Measurements from ENCODE around the gene HYKK. TPM values are rescaled to one million over a fixed set of nuclear protein-coding genes. Genes with fewer than 3 reads are reported as not detected.
"Not testable (repeated sequence)": the region's sequence is repeated elsewhere in the genome, so short reads cannot be mapped to it uniquely, and the experiment has no call there.

Gene HYKK
- total and polyA plus RNA-seq, 4 donors: 2.5 to 5.4 (median 2.9) TPM

DNA sequence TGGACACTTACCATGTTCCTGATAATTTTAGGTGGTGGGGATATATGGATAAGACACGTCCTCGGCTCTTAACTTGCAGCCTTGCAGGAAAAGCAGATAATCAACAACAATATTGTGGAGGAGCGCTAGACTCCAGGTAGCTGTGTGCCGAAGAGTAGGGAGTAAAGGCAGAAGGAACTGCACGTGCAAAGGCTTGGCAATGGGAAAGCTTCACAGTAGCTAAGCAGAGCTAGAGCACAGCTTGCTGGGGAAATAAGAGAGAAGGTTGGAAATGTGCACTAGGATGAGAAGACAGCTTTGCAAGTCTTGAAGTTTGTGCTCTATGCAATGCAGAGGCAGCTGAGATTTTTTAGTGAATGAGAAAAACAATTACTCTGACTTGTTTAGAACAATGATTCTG, 45.2 kb downstream of the HYKK start:
- no peaks in the 10 kb centered on the region for H3K4me1 ChIP-seq (ENCODE audit: control insufficient read depth, insufficient read depth, low read length)
- WGBS (ENCODE audit: insufficient coverage): 67% methylated on average over 3 of the region's 5 CpGs
- H3K4me3 ChIP-seq (ENCODE audit: low read depth, low read length): no peak overlapping the region
- peaks cover 14% of the 10 kb centered on the region for H3K36me3 ChIP-seq (ENCODE audit: control insufficient read depth, insufficient read depth, low read length)
- no peaks in the 10 kb centered on the region for H3K9me3 ChIP-seq (ENCODE audit: control insufficient read depth, insufficient read depth, low read length)
- peak in 1 of 6 donors; percentile 29 for DNase-seq (ENCODE audit: low read depth in 4 of 6, low spot score in 6 of 6)
- H3K27me3 ChIP-seq (ENCODE audit: control insufficient read depth, insufficient read depth, low read length): no peaks in the 10 kb centered on the region
- H3K27ac ChIP-seq (ENCODE audit: low read depth, low read length): no peak overlapping the region

DNA sequence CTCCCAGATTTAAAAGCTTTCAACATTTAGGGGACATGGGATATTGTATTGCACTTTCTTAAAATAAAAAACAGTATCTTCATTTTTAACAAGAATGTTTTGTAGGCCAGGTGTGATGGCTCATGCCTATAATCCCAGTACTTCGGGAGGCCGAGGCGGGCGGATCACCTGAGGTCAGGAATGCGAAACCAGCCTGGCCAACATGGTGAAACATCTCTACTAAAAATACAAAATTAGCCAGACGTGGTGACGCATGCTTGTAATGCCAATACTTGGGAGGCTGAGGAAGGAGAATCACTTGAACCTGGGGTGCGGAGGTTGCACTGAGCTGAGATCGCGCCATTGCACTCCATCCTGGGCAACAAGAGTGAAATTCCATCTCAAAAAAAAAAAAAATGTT, 52.8 kb downstream of the HYKK start:
- H3K27me3 ChIP-seq (ENCODE audit: control insufficient read depth, insufficient read depth, low read length); H3K4me3 ChIP-seq (ENCODE audit: low read depth, low read length); H3K27ac ChIP-seq (ENCODE audit: low read depth, low read length); DNase-seq (ENCODE audit: low read depth in 4 of 6, low spot score in 6 of 6); H3K9me3 ChIP-seq (ENCODE audit: control insufficient read depth, insufficient read depth, low read length); H3K36me3 ChIP-seq (ENCODE audit: control insufficient read depth, insufficient read depth, low read length); H3K4me1 ChIP-seq (ENCODE audit: control insufficient read depth, insufficient read depth, low read length): not testable (repeated sequence)
- no CpG with 5 or more reads among the region's 10 CpGs for WGBS (ENCODE audit: insufficient coverage)

DNA sequence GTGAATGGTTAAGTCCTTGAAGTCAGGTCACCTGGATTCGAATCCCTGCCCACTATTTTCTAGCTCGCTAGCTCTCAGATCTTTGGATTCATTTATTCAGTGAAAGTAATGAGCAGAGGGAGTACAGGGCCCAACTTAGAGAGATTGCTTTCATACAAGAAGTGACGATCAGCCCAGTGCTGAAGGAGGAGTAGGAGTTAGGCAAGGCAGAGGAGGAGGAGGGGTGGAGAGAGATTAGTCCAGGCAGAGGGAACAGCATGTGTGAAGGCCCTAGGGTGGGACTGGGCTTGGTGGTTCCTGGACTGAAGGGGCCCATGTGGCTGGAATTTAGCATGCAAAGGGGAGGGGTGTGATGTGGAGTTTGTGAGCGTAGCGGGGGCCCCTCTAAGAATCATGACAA, 54.1 kb downstream of the HYKK start:
- Histone ChIP-seq H3K4me3 (ENCODE audit: low read depth, low read length) (no peak overlapping the region), H3K27ac (ENCODE audit: low read depth, low read length) (no peak overlapping the region), H3K9me3 (ENCODE audit: control insufficient read depth, insufficient read depth, low read length) (no peaks in the 10 kb centered on the region), H3K36me3 (ENCODE audit: control insufficient read depth, insufficient read depth, low read length) (no peaks in the 10 kb centered on the region), H3K4me1 (ENCODE audit: control insufficient read depth, insufficient read depth, low read length) (peaks cover 14% of the 10 kb centered on the region), H3K27me3 (ENCODE audit: control insufficient read depth, insufficient read depth, low read length) (peaks cover 7% of the 10 kb centered on the region)
- no peak for DNase-seq (ENCODE audit: low read depth in 4 of 6, low spot score in 6 of 6)
- WGBS (ENCODE audit: insufficient coverage): 81% methylated on average over 3 of the region's 5 CpGs

DNA sequence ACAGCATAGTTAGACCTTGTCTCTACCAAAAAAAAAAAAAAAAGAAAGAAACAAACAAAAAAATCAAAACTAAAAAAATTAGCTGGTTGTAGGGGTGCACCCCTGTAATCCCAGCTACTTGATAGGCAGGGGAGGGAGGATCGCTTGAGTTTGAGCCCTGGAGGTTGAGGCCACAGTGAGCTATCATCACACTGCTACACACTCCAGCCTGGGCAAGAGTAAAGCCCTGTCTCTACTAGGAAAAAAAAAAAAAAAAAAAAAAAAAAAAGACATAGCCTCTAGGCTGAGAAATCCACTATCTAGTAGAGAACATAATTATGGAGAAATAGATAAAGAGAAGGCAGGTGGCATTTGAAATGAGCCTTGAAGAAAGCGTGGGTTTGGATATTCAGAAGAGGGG, 55.7 kb downstream of the HYKK start:
- Histone ChIP-seq H3K36me3 (ENCODE audit: control insufficient read depth, insufficient read depth, low read length) (no peaks in the 10 kb centered on the region), H3K27ac (ENCODE audit: low read depth, low read length) (no peak overlapping the region), H3K9me3 (ENCODE audit: control insufficient read depth, insufficient read depth, low read length) (no peaks in the 10 kb centered on the region), H3K27me3 (ENCODE audit: control insufficient read depth, insufficient read depth, low read length) (peaks cover 16% of the 10 kb centered on the region), H3K4me3 (ENCODE audit: low read depth, low read length) (no peak overlapping the region), H3K4me1 (ENCODE audit: control insufficient read depth, insufficient read depth, low read length) (peaks cover 14% of the 10 kb centered on the region)
- 100% methylated on average over 1 of the region's 2 CpGs for WGBS (ENCODE audit: insufficient coverage)
- no peak for DNase-seq (ENCODE audit: low read depth in 4 of 6, low spot score in 6 of 6)

DNA sequence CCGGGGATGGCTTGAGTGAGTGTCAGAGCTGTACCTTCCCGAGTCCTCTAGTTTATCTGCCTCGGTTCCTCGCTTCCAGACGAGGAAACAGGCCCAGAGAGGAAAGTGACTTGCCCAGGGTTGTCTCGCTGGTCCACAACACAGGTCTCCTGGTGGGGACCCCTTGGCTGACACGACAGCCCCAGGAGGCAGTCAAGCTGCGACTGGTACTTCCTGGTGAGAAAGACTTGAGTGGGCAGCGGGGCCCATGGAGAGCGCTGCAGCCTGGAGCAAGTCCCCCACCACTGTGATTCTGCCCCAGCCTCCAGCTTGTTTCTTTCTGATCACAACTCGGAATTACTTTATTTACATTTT, 57.3 kb downstream of the HYKK start:
- no peak overlapping the region for H3K4me3 ChIP-seq (ENCODE audit: low read depth, low read length)
- H3K27ac ChIP-seq (ENCODE audit: low read depth, low read length): no peak overlapping the region
- WGBS (ENCODE audit: insufficient coverage): 70% methylated on average over 10 of the region's 11 CpGs

DNA sequence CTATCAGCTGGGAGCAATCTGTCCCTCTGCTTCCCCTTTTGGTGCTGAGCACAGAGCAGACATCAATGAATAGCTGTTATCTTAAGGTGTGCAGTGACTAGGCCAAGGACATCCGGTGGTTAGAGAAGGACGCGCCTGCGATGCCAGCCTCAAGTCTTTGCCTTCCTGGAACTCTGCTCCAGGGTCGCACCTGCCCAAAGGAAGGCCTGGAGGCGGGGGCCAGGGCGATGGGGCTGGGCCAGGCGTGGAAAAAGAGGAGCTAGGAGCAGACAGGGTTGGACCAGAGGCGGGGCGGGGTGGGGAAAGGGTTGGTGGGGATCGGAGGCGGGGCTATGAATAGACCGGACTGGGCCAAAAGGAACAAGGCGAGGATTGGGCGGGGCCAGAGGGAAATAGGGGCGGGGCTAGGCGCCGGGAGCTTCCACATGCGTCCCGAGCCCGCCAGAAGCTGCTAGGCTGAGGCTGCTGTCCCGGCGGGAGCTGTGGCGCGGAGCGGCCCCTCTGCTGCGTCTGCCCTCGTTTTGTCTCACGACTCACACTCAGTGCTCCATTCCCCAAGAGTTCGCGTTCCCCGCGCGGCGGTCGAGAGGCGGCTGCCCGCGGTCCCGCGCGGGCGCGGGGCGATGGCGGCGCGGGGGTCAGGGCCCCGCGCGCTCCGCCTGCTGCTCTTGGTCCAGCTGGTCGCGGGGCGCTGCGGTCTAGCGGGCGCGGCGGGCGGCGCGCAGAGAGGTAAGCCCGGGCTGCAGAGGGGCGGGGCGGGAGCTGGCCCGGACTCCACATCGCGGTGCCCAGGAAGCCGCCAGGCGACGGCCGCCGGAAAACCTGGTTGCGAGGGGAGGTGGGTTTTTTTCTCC, 57.9 kb downstream of the HYKK start, which contains the start of gene CHRNA5:
Gene CHRNA5, plus strand, starts transcription at position 424 of the 854 bp plus-strand sequence. Its CDS starts 200 bp downstream, at position 624.
- WGBS (ENCODE audit: insufficient coverage): under 1% methylated on average over 72 of the region's 75 CpGs
- no peaks in the 10 kb centered on the region for H3K9me3 ChIP-seq (ENCODE audit: control insufficient read depth, insufficient read depth, low read length)
- DNase-seq (ENCODE audit: low read depth in 4 of 6, low spot score in 6 of 6): peak in 5 of 6 donors; percentile 27 to 94 (median 59)
- H3K4me1 ChIP-seq (ENCODE audit: control insufficient read depth, insufficient read depth, low read length): peaks cover 14% of the 10 kb centered on the region
- H3K27ac ChIP-seq (ENCODE audit: low read depth, low read length): no peak within 1 kb of the TSS
- peaks cover 16% of the 10 kb centered on the region for H3K27me3 ChIP-seq (ENCODE audit: control insufficient read depth, insufficient read depth, low read length)
- peak within 1 kb of the TSS; percentile 48 for H3K4me3 ChIP-seq (ENCODE audit: low read depth, low read length)
- no peaks in the 10 kb centered on the region for H3K36me3 ChIP-seq (ENCODE audit: control insufficient read depth, insufficient read depth, low read length)

More for the DNA sequence above, 57.3 kb downstream of the HYKK start:
- Histone ChIP-seq H3K9me3 (ENCODE audit: control insufficient read depth, insufficient read depth, low read length) (no peaks in the 10 kb centered on the region), H3K27me3 (ENCODE audit: control insufficient read depth, insufficient read depth, low read length) (peaks cover 16% of the 10 kb centered on the region), H3K4me1 (ENCODE audit: control insufficient read depth, insufficient read depth, low read length) (peaks cover 14% of the 10 kb centered on the region), H3K36me3 (ENCODE audit: control insufficient read depth, insufficient read depth, low read length) (no peaks in the 10 kb centered on the region)
- DNase-seq (ENCODE audit: low read depth in 4 of 6, low spot score in 6 of 6): no peak

DNA sequence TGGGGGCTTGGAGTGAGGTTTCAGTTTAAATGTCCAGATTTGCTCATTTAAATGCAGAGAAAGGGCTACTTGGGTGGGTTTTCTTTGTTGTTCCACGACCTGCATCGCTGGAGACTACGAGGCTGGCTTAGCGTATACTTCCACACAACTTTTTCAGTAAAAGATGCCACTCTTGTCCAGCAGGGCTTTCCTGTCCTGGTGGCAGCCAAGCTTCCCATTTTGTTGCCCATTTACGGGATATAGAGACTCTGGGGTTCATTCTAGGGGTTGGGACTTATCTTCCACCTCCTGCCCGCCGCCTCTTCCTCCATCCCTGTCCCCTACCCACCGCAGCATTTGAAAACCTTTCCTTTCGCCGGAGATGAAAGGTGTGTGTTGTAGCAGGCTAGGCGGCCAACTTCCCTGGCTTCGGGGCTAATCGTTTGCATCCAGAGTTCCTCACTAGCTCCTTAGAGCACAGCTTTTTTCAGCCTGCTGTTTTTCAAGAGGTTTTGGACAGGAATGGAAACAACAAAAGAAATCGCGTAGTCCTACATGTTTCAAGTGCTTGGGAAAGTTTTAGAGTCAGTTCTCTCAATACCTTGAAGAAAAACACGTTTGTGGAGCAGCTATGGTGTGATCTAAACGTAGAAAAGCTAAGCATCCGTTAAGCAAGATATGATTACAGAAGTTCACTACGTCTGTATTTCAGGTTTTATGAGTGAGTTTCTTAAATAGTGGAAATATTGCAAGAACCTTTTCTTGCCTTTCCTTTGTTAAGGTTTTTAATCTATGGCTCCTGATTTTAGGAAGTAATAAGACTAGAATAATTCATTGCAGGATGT, 58.8 kb downstream of the HYKK start:
- no peaks in the 10 kb centered on the region for H3K9me3 ChIP-seq (ENCODE audit: control insufficient read depth, insufficient read depth, low read length)
- peak overlapping the region; percentile 48 for H3K4me3 ChIP-seq (ENCODE audit: low read depth, low read length)
- H3K27me3 ChIP-seq (ENCODE audit: control insufficient read depth, insufficient read depth, low read length): peaks cover 16% of the 10 kb centered on the region
- no peaks in the 10 kb centered on the region for H3K36me3 ChIP-seq (ENCODE audit: control insufficient read depth, insufficient read depth, low read length)
- H3K4me1 ChIP-seq (ENCODE audit: control insufficient read depth, insufficient read depth, low read length): peaks cover 14% of the 10 kb centered on the region
- H3K27ac ChIP-seq (ENCODE audit: low read depth, low read length): no peak overlapping the region
- DNase-seq (ENCODE audit: low read depth in 4 of 6, low spot score in 6 of 6): peak in 2 of 6 donors; percentile 38 to 53
- 7% methylated on average over 7 of the region's 19 CpGs for WGBS (ENCODE audit: insufficient coverage)

DNA sequence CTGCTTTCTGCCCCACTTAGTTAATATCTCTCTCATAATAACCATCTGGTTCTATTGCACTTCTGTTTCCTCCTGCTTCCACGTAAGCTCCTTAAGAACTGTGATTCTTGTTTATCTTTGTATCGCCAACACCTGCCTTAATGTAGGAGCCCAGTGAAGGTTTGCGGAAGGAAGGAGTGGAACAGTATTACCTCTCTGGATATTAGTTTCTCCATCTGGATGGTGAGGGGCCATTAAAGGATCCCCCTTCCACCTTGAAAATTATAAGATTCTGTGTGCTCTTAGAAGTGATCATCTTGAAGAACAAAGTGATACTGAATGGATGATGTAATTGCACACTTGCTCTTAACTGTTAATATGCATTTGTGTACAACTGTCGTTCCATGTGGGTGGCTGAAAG, 60.2 kb downstream of the HYKK start:
- H3K4me3 ChIP-seq (ENCODE audit: low read depth, low read length): no peak overlapping the region
- peaks cover 16% of the 10 kb centered on the region for H3K27me3 ChIP-seq (ENCODE audit: control insufficient read depth, insufficient read depth, low read length)
- H3K4me1 ChIP-seq (ENCODE audit: control insufficient read depth, insufficient read depth, low read length): peaks cover 14% of the 10 kb centered on the region
- WGBS (ENCODE audit: insufficient coverage): 88% methylated on average over 2 of the region's 4 CpGs
- H3K27ac ChIP-seq (ENCODE audit: low read depth, low read length): no peak overlapping the region
- DNase-seq (ENCODE audit: low read depth in 4 of 6, low spot score in 6 of 6): no peak
- H3K9me3 ChIP-seq (ENCODE audit: control insufficient read depth, insufficient read depth, low read length): no peaks in the 10 kb centered on the region
- no peaks in the 10 kb centered on the region for H3K36me3 ChIP-seq (ENCODE audit: control insufficient read depth, insufficient read depth, low read length)

DNA sequence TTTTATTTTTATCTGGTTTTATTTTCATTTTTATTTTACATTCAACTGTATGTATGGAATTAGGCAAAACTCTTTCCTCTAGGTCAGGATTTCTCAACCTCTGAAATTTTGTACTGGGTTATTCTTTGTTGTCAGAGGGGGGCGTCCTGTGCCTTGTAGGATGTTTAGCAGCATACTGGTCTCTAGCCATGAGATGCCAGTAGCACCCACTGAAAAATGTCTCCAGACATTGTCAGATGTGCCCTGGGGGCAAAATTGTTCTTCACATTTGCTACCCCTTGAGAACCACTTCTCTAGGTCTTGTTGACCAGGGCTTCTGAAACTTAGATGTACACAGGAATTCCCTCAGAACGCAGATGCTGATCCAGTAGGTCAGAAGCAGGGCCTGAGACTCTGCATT, 63.3 kb downstream of the HYKK start:
- peaks cover 16% of the 10 kb centered on the region for H3K27me3 ChIP-seq (ENCODE audit: control insufficient read depth, insufficient read depth, low read length)
- WGBS (ENCODE audit: insufficient coverage): 67% methylated on average over 1 of the region's 2 CpGs
- H3K36me3 ChIP-seq (ENCODE audit: control insufficient read depth, insufficient read depth, low read length): no peaks in the 10 kb centered on the region
- DNase-seq (ENCODE audit: low read depth in 4 of 6, low spot score in 6 of 6): no peak
- H3K9me3 ChIP-seq (ENCODE audit: control insufficient read depth, insufficient read depth, low read length): no peaks in the 10 kb centered on the region
- peaks cover 6% of the 10 kb centered on the region for H3K4me1 ChIP-seq (ENCODE audit: control insufficient read depth, insufficient read depth, low read length)
- no peak overlapping the region for H3K4me3 ChIP-seq (ENCODE audit: low read depth, low read length)
- no peak overlapping the region for H3K27ac ChIP-seq (ENCODE audit: low read depth, low read length)

Measured in spinal cord (tissue), 10 donors.